Measurements from ENCODE around the gene GNPDA2. TPM values are rescaled to one million over a fixed set of nuclear protein-coding genes. Genes with fewer than 3 reads are reported as not detected.
A peak's percentile ranks its signal among the peaks of the same experiment; 100 is the strongest.

Gene GNPDA2
- total RNA-seq = 14.8 and 17.3 TPM in 2 replicates

GRCh38 chr4:44726038-44726871 lies at the start of gene GNPDA2:
TSS of gene GNPDA2 (minus strand) at chr4:44726556. CDS start at chr4:44722207, 4,349 bp downstream.
- H3K4me3 ChIP-seq (ENCODE audit: low read depth, low read length) = peak within 1 kb of the TSS; percentile 84
- peak; percentile 25 for TF ChIP-seq CTCF (IDR thresholded peaks at IDR 0.05; ENCODE audit: insufficient read depth, low read depth, low read length)
- DNase-seq (ENCODE audit: low read depth) = peak; percentile 90

GRCh38 chr4:44772340-44772739 lies 46.0 kb upstream of the GNPDA2 start:
- no peak for TF ChIP-seq CTCF (IDR thresholded peaks at IDR 0.05; ENCODE audit: insufficient read depth, low read depth, low read length)
- H3K4me3 ChIP-seq (ENCODE audit: low read depth, low read length) = no peak overlapping the region

GRCh38 chr4:44771789-44772188 lies 45.4 kb upstream of the GNPDA2 start:
- DNase-seq (ENCODE audit: low read depth) = no peak
- TF ChIP-seq CTCF (IDR thresholded peaks at IDR 0.05; ENCODE audit: insufficient read depth, low read depth, low read length) = no peak

More at GRCh38 chr4:44772340-44772739, 46.0 kb upstream of the GNPDA2 start:
- no peak for DNase-seq (ENCODE audit: low read depth)

DNA sequence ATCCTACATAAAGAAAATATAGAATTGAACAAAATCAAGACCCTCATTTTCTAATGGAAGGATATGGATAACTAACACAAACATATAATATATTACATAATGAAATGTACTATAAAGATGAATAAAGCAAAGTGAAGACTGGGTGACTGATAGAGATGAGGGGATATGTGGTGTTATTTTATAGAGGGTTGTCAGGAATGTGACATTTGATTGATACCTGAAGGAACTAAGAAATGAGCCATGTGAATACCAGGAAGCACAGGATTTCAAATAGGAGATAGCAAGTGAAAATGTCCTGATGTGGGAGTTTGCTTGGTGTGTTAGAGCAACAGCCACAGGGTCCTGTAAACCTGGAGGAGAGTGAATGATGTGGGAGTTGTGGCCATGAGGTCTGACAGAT lies 40.1 kb upstream of the GNPDA2 start:
- no peak for TF ChIP-seq CTCF (IDR thresholded peaks at IDR 0.05; ENCODE audit: insufficient read depth, low read depth, low read length)
- no peak overlapping the region for H3K4me3 ChIP-seq (ENCODE audit: low read depth, low read length)

More at GRCh38 chr4:44771789-44772188, 45.4 kb upstream of the GNPDA2 start:
- no peak overlapping the region for H3K4me3 ChIP-seq (ENCODE audit: low read depth, low read length)

GRCh38 chr4:44765116-44765515 lies 38.8 kb upstream of the GNPDA2 start:
- TF ChIP-seq CTCF (IDR thresholded peaks at IDR 0.05; ENCODE audit: insufficient read depth, low read depth, low read length) = no peak
- DNase-seq (ENCODE audit: low read depth) = no peak
- no peak overlapping the region for H3K4me3 ChIP-seq (ENCODE audit: low read depth, low read length)

More for the DNA sequence above, 40.1 kb upstream of the GNPDA2 start:
- DNase-seq (ENCODE audit: low read depth) = no peak

DNA sequence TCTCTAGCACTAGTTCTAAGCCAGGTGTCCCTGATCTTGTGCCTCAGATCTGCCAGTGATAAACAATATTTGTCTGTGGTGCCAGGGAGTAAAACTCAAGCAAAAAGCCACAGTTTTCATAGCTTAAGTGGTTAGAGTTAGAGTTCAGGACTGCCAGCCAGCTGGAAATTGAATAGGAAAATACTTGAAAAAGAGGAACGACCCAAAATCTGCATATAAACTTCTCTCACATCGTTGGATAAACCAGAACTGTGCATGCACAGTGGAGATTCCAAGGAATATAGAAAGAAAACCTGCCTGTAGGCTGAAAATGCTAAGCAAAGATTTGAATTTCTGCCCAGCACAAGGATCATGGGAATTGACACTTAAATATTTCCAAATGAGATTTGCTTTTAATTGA lies 35.0 kb upstream of the GNPDA2 start:
- no peak overlapping the region for H3K4me3 ChIP-seq (ENCODE audit: low read depth, low read length)
- DNase-seq (ENCODE audit: low read depth) = no peak
- TF ChIP-seq CTCF (IDR thresholded peaks at IDR 0.05; ENCODE audit: insufficient read depth, low read depth, low read length) = no peak
